ENCODE data around the gene SPATA13.

GRCh38 chr13:24228852-24229458 is 68.4 kb downstream of the SPATA13 start:
- TF ChIP-seq TAF1 (IDR thresholded peaks at IDR 0.05; ENCODE audit: low read depth) (no peak), REST (IDR thresholded peaks at IDR 0.05; ENCODE audit: low read depth) (no peak), TEAD4 (IDR thresholded peaks at IDR 0.05) (no peak), CEBPB (IDR thresholded peaks at IDR 0.05) (no peak), TCF12 (IDR thresholded peaks at IDR 0.05; ENCODE audit: low read depth) (no peak), FOXM1 (IDR thresholded peaks at IDR 0.05; ENCODE audit: borderline replicate concordance, low read depth) (no peak)
